HUES48 (cell line): Measurements from ENCODE around the gene C1orf174.

Experiments
- H3K27ac ChIP-seq: one replicate; pipeline ENCODE4 v1.7.0; 2013; ENCODE audit warnings: low read depth, low read length, inconsistent platforms
- H3K27me3 ChIP-seq: 2 replicates; pipeline ENCODE4 v1.6.1; 2013; ENCODE audit warnings: mild to moderate bottlenecking, low read length; ENCODE audit not compliant: control insufficient read depth, insufficient read depth
- H3K36me3 ChIP-seq: 2 replicates; pipeline ENCODE4 v1.6.1; 2013; ENCODE audit warnings: low read length; ENCODE audit not compliant: control insufficient read depth, insufficient read depth
- H3K4me1 ChIP-seq: 2 replicates; pipeline ENCODE4 v1.6.1; 2013; ENCODE audit warnings: mild to moderate bottlenecking, low read length; ENCODE audit not compliant: control insufficient read depth, insufficient read depth
- H3K4me3 ChIP-seq: 2 replicates; pipeline ENCODE4 v1.5.1; 2013; ENCODE audit warnings: mild to moderate bottlenecking, low read depth, low read length
- H3K9ac ChIP-seq: 2 replicates; pipeline ENCODE4 v1.6.1; 2013; ENCODE audit warnings: mild to moderate bottlenecking, low read depth, low read length, moderate library complexity
- H3K9me3 ChIP-seq: 2 replicates; pipeline ENCODE4 v1.6.1; 2013; ENCODE audit warnings: low read length; ENCODE audit not compliant: control insufficient read depth, insufficient read depth

C1orf174 gene

GRCh38 chr1:3864884-3865283, 35.2 kb downstream of the C1orf174 start:
- no peaks in the 10 kb centered on the region for H3K9me3 ChIP-seq
- H3K4me1 ChIP-seq = no peaks in the 10 kb centered on the region
- H3K36me3 ChIP-seq = no peaks in the 10 kb centered on the region
- no peak overlapping the region for H3K4me3 ChIP-seq
- no peak overlapping the region for H3K27ac ChIP-seq
- no peak overlapping the region for H3K9ac ChIP-seq
- no peaks in the 10 kb centered on the region for H3K27me3 ChIP-seq

GRCh38 chr1:3863231-3863935, 36.7 kb downstream of the C1orf174 start:
- Histone ChIP-seq H3K4me3 (no peak overlapping the region), H3K27ac (no peak overlapping the region), H3K9ac (no peak overlapping the region), H3K27me3 (no peaks in the 10 kb centered on the region), H3K9me3 (no peaks in the 10 kb centered on the region), H3K36me3 (no peaks in the 10 kb centered on the region), H3K4me1 (no peaks in the 10 kb centered on the region)

GRCh38 chr1:3858231-3858981, 41.7 kb downstream of the C1orf174 start:
- Histone ChIP-seq H3K9me3 (no peaks in the 10 kb centered on the region), H3K4me3 (peak overlapping the region; percentile 84; the same call in 1 of the 2 replicates), H3K4me1 (no peaks in the 10 kb centered on the region), H3K9ac (no peak overlapping the region), H3K27ac (no peak overlapping the region), H3K36me3 (no peaks in the 10 kb centered on the region), H3K27me3 (0 out of 2 replicates have a peak, but pooled peaks cover 5% of the 10 kb centered on the region)

GRCh38 chr1:3857791-3858129, 42.3 kb downstream of the C1orf174 start:
- Histone ChIP-seq H3K27me3 (0 out of 2 replicates have a peak, but pooled peaks cover 5% of the 10 kb centered on the region), H3K4me3 (peak overlapping the region; percentile 84), H3K9me3 (no peaks in the 10 kb centered on the region), H3K9ac (no peak overlapping the region; the same call in 1 of the 2 replicates), H3K4me1 (no peaks in the 10 kb centered on the region), H3K27ac (no peak overlapping the region), H3K36me3 (no peaks in the 10 kb centered on the region)

- no peaks in the 10 kb centered on the region for H3K4me1 ChIP-seq
- H3K27ac ChIP-seq = no peak within 1 kb of the TSS
Measured at GRCh38 chr1:3856923-3857790, 42.9 kb downstream of the C1orf174 start, which contains the start of the genes CEP104 and DFFB. Gene CEP104, minus strand, starts transcription at chr1:3857211. Its CDS starts 4,804 bp downstream, at chr1:3852407. Gene DFFB, plus strand, starts transcription at chr1:3857476. Its CDS starts 128 bp downstream, at chr1:3857604.

GRCh38 chr1:3852711-3853485, 47.2 kb downstream of the C1orf174 start:
- Histone ChIP-seq H3K4me3 (no peak overlapping the region), H3K4me1 (no peaks in the 10 kb centered on the region), H3K27me3 (0 out of 2 replicates have a peak, but pooled peaks cover 1% of the 10 kb centered on the region), H3K9me3 (no peaks in the 10 kb centered on the region), H3K9ac (no peak overlapping the region), H3K36me3 (peaks cover 17% of the 10 kb centered on the region), H3K27ac (no peak overlapping the region)

More at GRCh38 chr1:3856923-3857790, 42.9 kb downstream of the C1orf174 start, which contains the start of the genes CEP104 and DFFB:
- Histone ChIP-seq H3K4me3 (peak within 1 kb of the TSS; percentile 84), H3K36me3 (no peaks in the 10 kb centered on the region), H3K9ac (peak within 1 kb of the TSS; percentile 46), H3K27me3 (0 out of 2 replicates have a peak, but pooled peaks cover 5% of the 10 kb centered on the region), H3K9me3 (no peaks in the 10 kb centered on the region)

GRCh38 chr1:3852091-3852490, 48.0 kb downstream of the C1orf174 start:
- Histone ChIP-seq H3K36me3 (peaks cover 23% of the 10 kb centered on the region), H3K27me3 (no peaks in the 10 kb centered on the region), H3K4me1 (no peaks in the 10 kb centered on the region), H3K4me3 (no peak overlapping the region), H3K9ac (no peak overlapping the region), H3K9me3 (no peaks in the 10 kb centered on the region), H3K27ac (no peak overlapping the region)

GRCh38 chr1:3851292-3851691, 48.8 kb downstream of the C1orf174 start:
- Histone ChIP-seq H3K27ac (no peak overlapping the region), H3K36me3 (peaks cover 24% of the 10 kb centered on the region), H3K9me3 (no peaks in the 10 kb centered on the region), H3K9ac (no peak overlapping the region), H3K4me3 (no peak overlapping the region), H3K27me3 (no peaks in the 10 kb centered on the region), H3K4me1 (no peaks in the 10 kb centered on the region)

GRCh38 chr1:3850857-3851256, 49.2 kb downstream of the C1orf174 start:
- Histone ChIP-seq H3K9me3 (no peaks in the 10 kb centered on the region), H3K27me3 (no peaks in the 10 kb centered on the region), H3K36me3 (peaks cover 24% of the 10 kb centered on the region), H3K9ac (no peak overlapping the region), H3K4me3 (no peak overlapping the region), H3K4me1 (no peaks in the 10 kb centered on the region), H3K27ac (no peak overlapping the region)

- H3K36me3 ChIP-seq = peaks cover 32% of the 10 kb centered on the region
Measured at GRCh38 chr1:3847081-3847480, 53.0 kb downstream of the C1orf174 start.

More at GRCh38 chr1:3847081-3847480, 53.0 kb downstream of the C1orf174 start:
- H3K4me3 ChIP-seq = no peak overlapping the region
- H3K27ac ChIP-seq = no peak overlapping the region
- H3K9me3 ChIP-seq = no peaks in the 10 kb centered on the region
- no peaks in the 10 kb centered on the region for H3K27me3 ChIP-seq
- H3K4me1 ChIP-seq = no peaks in the 10 kb centered on the region
- H3K9ac ChIP-seq = no peak overlapping the region; the same call in 1 of the 2 replicates
